Nasal cavity respiratory epithelium epithelial cell of viscerocranial mucosa (primary cell): ENCODE measurements around the gene HADHA. TPM values are rescaled to one million over a fixed set of nuclear protein-coding genes. Genes with fewer than 3 reads are reported as not detected.

Experiments used
- total RNA-seq: library from RNA; depleted of rRNA; stranded (reverse); fragments of >200 nt; gene quantifications from 2 replicates; pipeline ENCODE4 v1.2.3, GENCODE V29; 2014

The HADHA gene
- total RNA-seq, result 127 and 186 TPM in 2 replicates

DNA sequence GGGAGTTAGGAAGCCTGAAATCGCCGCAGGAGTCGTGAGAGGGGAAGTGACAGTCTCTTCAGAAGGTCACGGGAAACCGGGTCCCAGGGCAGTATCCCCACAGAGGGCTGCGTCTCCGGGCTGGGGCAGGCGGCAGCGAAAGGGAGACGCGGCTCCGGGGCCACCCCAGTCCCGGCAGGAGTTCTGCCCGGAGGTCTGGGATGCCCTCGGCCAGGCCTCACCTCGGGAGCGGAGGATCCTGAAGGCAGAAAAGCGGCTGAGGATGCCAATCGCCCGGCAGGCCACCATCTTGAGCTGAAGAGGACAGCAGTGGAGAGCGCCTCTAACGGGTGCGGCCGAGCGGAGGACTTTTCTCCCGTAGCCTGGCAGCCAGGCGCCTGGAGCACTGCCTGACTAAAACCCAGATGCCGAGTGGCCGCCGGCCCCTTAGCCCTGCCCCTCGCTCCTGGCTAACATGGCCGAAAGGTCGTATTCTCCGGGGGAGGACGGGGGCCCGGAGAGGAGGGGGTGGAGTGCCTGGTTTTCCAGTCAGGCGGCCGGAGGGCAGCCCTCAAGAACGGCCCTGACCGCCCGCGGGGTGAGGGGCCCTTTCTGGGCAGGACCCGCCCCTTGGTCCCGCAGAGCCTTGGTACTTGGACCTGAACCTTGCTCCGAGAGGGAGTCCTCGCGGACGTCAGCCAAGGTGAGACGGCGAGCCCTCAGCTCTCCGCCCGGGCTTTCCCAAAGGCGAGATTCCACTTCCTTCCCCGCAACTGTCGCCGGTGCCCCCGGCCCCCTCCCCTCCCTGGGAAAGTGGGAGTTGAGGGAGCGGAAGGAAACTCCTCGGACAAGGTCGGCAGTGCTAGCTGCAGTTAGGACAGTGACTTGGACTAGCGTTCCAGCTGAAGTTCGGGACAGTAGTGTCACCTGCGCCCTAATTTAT, at the start of gene HADHA, which contains the start of gene HADHB:
Gene HADHA (minus strand): TSS at position 324 of the 922 bp plus-strand sequence. CDS start 36 bp downstream, at position 288.
Gene HADHB (plus strand): TSS at position 631 of the 922 bp plus-strand sequence. CDS start 9,316 bp downstream, outside the sequence.

DNA sequence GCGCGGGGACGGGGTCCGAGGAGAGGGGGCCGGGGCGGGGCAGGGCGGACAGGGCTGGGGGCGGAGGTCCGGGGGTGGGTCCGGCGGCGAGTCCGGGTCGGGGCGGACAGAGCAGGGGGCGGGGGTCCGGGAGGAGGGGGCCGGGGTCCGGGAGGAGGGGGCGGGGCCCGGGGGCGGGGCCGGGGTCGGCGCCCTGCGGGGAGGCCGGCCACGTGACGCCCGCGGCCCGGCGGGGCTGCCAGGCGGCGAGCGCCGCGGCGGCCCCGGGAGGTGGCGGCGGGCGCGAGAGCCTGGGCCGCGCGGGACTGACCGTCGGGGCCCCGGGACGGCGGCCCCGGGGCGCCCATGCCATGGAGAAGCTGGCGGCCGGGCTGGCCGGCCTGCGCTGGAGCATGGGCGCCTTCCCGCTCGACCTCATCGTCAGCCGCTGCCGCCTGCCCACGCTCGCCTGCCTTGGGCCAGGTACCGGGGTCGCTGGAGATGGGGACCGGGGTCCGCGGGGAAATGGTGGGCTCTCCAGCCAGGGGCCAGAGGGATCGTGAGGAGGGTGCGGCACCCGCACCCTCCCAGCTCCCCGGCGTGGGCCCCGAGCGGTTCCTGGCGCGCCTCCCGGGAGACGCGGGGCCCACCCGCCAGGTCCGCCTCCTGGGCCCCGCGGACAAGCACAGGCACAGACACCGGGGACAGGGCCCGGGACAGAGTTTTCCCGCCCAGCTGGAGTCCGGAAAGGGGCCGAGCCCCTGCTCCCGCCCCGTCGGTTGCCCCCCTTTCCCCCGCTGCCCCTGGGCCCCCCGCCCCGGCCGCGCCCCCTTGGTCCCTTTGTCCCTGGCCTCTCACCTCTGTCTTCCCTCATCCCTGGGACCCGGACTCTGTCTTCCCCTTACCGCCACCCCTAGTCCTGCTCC, 71.3 kb downstream of the HADHA start, which contains the start of gene GAREM2:
Gene GAREM2 (plus strand): TSS at position 218 of the 905 bp plus-strand sequence. CDS start 133 bp downstream, at position 351.

Other genes starting within 250 kb of the HADHA start
- 299 and 792 TPM in 2 replicates for gene RAB10, start 210.5 kb downstream of the HADHA start, total RNA-seq
- 0.34 and 0.50 TPM in 2 replicates for gene GAREM2, start 71.5 kb downstream of the HADHA start, total RNA-seq
- gene HADHB, start 307 bp upstream of the HADHA start, total RNA-seq, result 120 and 135 TPM in 2 replicates
- gene SELENOI, start 101.5 kb upstream of the HADHA start, total RNA-seq, result 44.2 and 50.6 TPM in 2 replicates
- 0.07 TPM in 1 of 2 replicates, not detected in the other for gene ADGRF3, start 102.2 kb upstream of the HADHA start, total RNA-seq
- gene DRC1, start 157.3 kb upstream of the HADHA start, total RNA-seq, result 0.21 TPM in 1 of 2 replicates, not detected in the other
- not detected in 2 replicates for gene OTOF, start 233.5 kb upstream of the HADHA start, total RNA-seq